Activated CD8-positive, alpha-beta memory T cell treated with anti-CD3 and anti-CD28 coated beads, Interleukin-2, amount 50 U/mL, for 1 hour (primary cell): ENCODE measurements around the gene SORCS3.

Experiments used
- DNase-seq: peaks from one replicate; pipeline ENCODE4 v3.0.0-alpha.2; 2020; ENCODE audit errors: extremely low read depth

The SORCS3 gene

GRCh38 chr10:105102977-105103376 is 461.9 kb downstream of the SORCS3 start:
- DNase-seq, result no peak

- DNase-seq, result no peak
Observed at GRCh38 chr10:105104297-105104696, 463.2 kb downstream of the SORCS3 start.

GRCh38 chr10:105109164-105109563 is 468.1 kb downstream of the SORCS3 start:
- no peak for DNase-seq

GRCh38 chr10:105112862-105113261 is 471.8 kb downstream of the SORCS3 start:
- DNase-seq, result no peak

GRCh38 chr10:105113666-105114065 is 472.6 kb downstream of the SORCS3 start:
- DNase-seq, result no peak

GRCh38 chr10:105121743-105122142 is 480.7 kb downstream of the SORCS3 start:
- DNase-seq, result no peak

- no peak for DNase-seq
Observed at GRCh38 chr10:105128111-105128510, 487.0 kb downstream of the SORCS3 start.

GRCh38 chr10:105138358-105138757 is 497.3 kb downstream of the SORCS3 start:
- DNase-seq, result no peak

GRCh38 chr10:105139363-105139896 is 498.3 kb downstream of the SORCS3 start:
- DNase-seq, result no peak

- no peak for DNase-seq
Observed at GRCh38 chr10:105140600-105140999, 499.5 kb downstream of the SORCS3 start.

GRCh38 chr10:105145711-105146110 is 504.6 kb downstream of the SORCS3 start:
- no peak for DNase-seq

GRCh38 chr10:105146436-105146835 is 505.3 kb downstream of the SORCS3 start:
- no peak for DNase-seq

- DNase-seq, result no peak
Observed at GRCh38 chr10:105148456-105148855, 507.4 kb downstream of the SORCS3 start.

GRCh38 chr10:105148921-105149320 is 507.8 kb downstream of the SORCS3 start:
- DNase-seq, result no peak

- DNase-seq, result no peak
Observed at GRCh38 chr10:105149371-105149891, 508.3 kb downstream of the SORCS3 start.

- DNase-seq, result no peak
Observed at GRCh38 chr10:105150259-105150880, 509.3 kb downstream of the SORCS3 start.

GRCh38 chr10:105154736-105155135 is 513.6 kb downstream of the SORCS3 start:
- no peak for DNase-seq

- no peak for DNase-seq
Observed at GRCh38 chr10:105159268-105159667, 518.2 kb downstream of the SORCS3 start.

GRCh38 chr10:105161149-105161548 is 520.1 kb downstream of the SORCS3 start:
- DNase-seq, result no peak

- DNase-seq, result no peak
Observed at GRCh38 chr10:105161767-105162166, 520.7 kb downstream of the SORCS3 start.

GRCh38 chr10:105170521-105170920 is 529.4 kb downstream of the SORCS3 start:
- DNase-seq, result no peak

- DNase-seq, result no peak
Observed at GRCh38 chr10:105171945-105172344, 530.9 kb downstream of the SORCS3 start.

- no peak for DNase-seq
Observed at GRCh38 chr10:105181626-105182025, 540.5 kb downstream of the SORCS3 start.

- DNase-seq, result no peak
Observed at GRCh38 chr10:105183536-105183935, 542.4 kb downstream of the SORCS3 start.
